Measurements from ENCODE around the gene POLR1H.

The POLR1H gene

DNA sequence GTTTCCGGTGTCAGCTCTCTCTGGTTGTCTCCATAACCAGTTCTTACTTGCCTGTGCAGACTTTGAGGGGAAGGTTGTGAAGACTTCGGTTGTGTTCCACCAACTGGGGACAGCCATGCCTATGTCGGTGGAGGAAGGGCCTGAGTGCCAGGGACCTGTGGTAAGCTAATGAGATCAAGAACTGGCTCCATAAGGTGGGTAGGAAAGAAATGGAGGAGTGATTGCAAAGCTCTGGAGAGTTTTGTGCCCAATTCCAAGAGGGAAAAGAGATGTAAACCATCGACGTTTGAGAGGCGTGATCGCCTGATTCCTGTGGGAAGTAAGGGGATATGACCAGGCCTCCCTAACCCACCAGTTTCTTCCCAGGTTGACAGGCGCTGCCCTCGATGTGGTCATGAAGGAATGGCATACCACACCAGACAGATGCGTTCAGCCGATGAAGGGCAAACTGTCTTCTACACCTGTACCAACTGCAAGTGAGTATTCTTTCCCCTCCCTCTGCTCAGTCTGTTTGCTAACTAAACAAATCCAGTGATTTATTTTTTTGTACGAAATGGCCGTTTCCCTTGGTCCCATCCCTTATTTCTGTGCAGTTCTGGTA is 893 bp downstream of the POLR1H start:
- no peak for DNase-seq (ENCODE audit: low read depth in 4 of 4, low spot score in 1 of 4)

DNA sequence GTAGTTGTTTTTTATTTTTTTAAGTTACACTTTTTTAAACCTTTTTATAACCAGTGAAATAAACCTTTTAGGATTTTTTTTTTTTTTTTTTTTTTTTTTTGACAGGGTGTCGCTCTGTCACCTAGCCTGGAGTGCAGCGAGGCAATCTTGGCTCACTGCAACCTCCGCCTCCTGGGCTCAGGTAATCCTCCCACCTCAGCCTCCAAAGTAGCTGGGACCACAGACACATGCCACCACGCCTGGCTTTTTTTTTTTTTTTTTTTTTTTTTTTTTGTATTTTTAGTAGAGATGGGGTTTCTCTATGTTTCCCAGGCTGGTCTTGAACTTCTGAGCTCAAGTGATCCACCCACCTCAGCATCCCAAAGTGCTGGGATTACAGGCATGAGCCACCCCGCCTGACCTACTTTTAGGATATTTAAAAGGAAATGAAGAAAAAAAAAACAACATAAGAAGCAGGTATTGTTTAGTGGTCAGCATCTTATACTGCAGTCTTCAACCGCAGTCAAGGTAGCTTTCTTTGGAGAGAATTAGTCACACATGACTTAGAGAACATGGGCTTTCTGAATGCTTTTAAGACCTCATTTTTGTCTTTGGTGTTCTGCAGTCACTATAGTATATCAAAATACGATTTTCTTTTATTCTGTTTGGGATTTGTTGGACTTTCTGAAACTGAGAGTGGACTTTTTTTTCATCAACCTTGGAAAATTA is 1.6 kb downstream of the POLR1H start:
- no peak for DNase-seq (ENCODE audit: low read depth in 4 of 4, low spot score in 1 of 4)

DNA sequence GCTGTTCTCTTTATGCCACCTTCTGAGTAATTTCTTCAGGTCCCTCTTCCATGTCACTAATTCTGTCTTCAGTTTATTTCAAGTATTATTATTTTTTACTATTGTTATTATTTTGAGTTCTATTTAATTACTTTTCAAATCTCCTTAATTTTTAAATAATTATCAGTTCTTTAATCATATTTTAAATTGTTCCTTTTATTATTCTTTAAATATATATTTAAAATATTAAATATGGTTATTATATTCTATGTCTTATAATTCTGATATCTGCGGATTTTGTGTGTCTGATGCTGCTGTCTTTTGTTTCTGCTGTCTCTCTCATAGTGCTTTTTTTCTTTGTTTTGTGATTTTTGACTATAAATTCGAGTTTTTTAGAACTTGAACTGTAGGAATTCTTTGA is 2.2 kb downstream of the POLR1H start:
- no peak for DNase-seq (ENCODE audit: low read depth in 4 of 4, low spot score in 1 of 4)

DNA sequence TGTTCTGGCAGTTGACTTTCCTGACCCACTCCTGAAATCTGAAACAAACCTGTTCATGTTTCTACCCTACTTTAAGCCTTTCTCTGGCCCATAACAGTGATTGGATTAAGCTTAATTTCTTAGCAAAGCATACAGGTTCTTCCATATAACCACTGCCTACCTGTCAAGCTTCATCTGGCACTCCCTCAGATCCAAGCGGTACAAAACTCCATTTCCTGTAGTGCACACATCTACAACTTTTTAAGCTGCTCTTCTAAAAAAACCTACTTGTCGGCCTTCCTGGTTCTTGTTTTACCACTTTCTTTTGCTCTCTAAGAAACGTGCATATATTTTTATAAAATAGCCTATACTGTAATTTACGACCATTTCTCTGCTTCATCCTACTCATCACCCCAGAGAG is 5.0 kb downstream of the POLR1H start:
- no peak for DNase-seq (ENCODE audit: low read depth in 4 of 4, low spot score in 1 of 4)

DNA sequence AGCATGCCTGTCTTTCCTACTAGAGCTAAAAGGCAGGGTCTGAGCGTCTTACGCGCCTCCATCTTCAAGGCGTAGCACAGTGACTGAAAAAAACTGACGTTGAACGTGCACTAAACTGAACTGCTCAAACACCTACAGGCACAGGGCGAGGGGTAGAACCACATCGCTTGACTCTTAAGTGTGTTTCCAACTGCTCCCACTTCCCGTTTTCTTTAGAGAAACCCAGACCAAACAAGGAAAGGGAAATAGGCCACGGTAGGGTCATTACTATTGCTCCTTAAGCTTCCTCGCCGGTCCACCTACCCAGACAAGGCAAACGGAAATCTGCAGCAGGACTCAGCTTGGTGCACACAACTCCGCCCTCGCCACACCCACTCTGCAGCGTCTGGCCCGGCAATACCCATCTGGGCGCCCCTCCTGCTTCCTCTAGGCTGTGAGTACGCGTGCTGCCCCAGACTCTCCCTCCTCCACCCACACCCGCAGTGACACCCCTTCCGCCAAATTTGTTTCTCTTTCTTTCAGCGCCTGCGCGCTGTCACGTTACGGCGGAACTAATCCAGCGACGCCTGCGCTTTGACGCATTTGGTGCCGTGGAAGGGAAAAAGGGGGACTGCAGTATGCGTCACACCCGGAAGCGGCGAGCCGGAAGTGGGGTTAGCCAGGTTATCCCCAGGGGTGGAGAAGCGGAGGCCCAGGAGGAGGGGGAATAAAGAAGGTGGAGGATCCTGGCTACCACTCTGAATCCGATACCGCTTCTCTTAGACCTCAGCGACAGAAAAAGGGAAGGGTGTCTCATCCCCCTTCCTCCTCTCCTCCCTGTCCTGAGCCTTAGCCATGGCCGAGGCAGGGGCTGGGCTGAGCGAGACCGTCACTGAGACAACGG is 5.8 kb downstream of the POLR1H start, which contains the start of gene PPP1R11:
TSS of gene PPP1R11 (plus strand) at position 622 of the 883 bp plus-strand sequence. CDS start at position 835, 213 bp downstream.
- peak; percentile 94 to 98 (median 96) for DNase-seq (ENCODE audit: low read depth in 4 of 4, low spot score in 1 of 4)

DNA sequence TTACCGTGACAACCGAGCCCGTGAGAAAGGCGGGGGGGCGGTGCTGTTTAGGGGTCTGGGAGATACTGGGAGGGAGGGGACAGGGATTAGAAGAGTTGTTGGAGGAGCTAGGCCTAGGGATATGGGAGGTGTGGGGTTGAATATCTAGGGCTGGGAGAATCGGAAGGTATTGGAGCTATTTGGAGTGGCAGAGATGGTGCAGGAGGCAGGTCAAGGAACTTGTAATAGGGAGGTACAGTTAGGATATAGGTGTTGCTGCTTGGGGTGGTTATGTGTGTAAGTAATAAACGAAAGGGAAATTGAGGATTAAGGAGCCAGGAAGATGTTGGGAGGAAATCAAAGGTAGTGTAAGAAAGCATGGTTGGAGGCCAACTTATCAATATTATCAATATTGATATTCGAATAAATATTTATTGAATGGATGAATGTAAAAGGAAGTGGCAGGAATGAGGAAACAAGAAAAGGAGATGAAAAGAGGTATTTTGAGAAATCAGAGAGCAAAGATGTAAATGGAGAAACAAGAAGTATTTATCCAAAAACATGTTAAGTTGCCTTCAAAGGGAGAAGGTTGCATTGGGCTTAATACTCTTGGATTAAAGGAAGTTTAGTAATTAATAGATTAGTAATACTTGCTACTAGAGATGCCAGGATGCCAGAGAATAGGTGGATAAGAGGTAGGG is 6.5 kb downstream of the POLR1H start:
- DNase-seq (ENCODE audit: low read depth in 4 of 4, low spot score in 1 of 4), result no peak

DNA sequence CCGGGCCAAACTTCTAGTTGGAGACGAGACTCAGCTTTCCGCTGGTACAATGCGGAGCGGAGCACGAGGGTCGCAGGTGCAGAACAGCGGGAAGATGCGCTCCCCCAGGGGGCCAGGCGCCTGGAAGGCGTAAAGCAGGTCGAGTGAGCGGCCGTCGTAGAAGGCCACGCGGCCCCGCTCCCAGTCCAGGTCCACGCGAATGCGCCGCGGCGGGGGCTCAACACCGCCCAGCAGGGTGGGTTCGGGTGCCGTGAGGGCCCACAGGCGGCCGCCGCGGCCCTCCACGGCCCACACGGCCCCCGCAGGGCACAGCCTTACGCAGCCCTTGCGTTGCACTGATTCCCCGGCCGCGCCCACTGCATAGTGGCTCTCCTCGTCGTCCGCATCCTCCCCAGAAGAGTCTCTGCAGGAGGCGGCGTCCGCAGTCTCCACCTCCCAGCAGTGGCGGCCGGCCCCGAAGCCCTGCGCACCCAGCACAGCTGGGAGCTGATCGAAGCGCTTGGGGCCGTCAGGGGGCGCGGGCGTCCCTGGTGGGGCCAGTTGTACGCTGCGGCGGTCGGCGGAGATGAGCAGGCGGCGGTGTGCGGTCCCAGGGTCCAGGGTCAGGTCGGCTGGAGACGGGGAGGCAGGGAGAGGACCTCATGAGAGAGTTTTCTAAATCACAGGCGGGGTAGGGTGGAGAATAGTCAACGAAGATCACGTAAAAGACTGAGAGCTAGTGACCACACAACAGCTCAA is 10.2 kb downstream of the POLR1H start:
- no peak for DNase-seq (ENCODE audit: low read depth in 4 of 4, low spot score in 1 of 4)

DNA sequence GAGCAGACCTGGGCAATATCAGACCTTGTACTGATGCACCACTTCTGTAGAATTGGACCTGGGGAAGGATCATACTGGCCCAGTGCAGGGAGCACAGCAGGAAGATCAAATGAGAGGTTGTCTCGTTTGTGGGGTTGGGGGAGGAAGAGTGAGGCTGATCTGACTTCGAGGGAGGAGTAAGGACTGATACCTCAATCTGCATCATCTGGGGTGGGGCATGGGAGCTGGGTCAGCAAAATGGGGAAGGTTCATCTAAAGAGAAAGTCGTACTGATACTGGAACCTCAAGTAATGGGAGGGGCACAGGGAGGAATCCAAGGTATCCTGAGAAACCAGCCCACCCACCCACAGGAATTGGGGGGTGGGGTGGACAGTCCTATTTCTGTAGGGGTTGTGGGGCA is 10.8 kb downstream of the POLR1H start:
- no peak for DNase-seq (ENCODE audit: low read depth in 4 of 4, low spot score in 1 of 4)

DNA sequence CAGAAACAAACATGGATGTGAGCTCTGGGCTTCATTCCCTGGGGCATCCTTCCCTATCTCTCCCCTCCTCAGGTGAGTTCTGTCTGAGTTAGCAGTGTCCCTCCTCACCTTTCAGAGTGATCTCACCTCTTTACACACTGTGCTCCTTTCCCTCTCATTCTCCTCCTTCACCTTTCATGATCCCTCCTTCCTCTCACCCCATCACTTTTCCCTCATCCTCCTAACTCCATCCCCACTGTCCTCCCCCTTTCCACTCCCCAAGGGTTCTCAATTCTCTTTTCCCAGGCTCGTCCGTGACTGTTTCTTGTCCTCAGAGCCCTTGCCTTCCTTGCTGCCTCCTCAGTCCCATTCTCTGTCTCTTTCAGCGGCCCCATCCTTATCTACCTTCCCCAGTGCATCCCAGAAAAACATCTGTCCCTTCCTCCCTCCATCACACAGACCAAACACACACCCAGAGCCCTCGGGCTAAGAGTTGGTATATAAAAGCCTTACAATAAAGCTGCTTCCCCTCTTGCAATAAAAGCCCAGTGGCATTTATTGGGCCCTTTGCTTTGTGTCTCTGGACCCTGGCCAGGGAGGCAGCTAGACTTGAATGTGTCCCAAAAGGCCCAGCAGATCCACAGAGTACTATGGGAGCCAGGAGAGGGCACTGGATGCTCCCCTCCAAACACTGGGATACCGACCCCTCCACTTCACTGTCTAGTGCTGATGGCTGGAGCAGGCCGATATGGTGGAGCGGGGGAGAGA is 12.6 kb downstream of the POLR1H start:
- DNase-seq (ENCODE audit: low read depth in 4 of 4, low spot score in 1 of 4), result no peak

DNA sequence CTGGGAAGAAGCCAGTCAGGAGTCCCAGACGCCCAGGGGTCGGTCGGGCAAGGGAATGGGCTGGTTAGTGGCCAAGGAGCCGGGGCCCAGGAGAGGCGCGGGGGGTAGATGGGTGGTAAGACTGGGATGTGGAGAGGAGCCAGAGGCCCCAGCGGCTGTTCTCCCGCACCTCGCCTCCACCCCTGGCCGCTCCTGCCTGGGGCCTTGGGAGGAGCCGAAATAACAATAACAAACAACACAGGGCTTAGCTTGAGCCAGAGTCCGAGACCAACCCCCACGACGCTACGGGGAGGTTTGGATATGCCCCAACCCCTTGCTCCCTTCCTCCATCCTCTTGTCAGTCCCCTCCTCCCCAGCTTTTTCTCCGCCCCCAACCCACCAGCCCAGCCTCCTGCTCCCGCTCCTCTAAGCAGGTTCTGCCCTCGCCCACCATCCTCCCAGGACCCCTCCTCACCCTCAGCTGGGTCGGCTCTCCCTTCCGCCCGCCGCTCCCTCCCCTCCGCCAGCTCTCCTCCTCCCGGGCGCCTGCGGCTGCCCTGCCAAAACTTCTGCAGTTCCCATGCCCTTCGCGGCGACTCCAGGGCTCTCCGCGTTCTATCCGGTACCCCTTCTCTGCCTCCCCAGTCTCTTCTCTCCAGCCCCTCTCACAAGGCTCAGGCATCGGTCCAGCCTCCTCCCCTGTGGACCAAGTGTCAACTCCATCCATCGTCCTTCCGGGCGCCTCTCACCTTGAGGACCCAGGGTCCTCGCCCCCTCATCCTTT is 13.4 kb downstream of the POLR1H start:
- no peak for DNase-seq (ENCODE audit: low read depth in 4 of 4, low spot score in 1 of 4)

DNA sequence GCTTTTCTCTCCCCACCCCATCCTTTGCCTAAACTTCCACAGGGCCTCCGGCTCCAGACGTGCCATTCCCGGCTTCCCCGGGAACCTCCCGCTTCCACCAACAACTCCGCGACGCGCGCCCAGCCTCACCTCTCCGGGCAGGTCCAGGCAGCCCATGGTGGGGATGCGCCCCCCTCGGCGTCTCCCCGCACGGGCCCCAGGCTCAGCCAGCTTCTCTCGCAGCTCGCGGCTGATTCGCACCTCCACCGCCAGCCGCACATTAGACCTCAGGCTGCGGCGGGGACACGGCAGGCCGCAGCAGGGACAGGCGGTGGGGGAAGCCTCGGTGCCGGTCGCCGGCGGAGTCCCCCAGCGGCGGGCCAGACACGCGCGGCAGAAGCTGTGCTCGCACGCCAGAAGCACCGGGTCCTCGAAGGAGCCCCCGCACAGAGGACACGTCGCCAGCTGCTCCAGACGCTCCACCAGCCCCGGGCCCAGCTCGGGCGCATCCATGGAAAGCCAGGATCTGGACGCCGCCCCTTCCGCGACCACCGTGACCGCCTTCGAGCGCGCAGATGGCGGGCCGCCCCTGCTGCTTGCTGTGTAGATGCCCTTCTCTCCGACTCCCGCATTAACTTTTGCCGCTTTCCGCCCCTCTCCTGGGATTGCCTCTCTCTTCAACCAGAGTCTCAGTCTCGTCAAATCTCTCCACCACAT is 14.2 kb downstream of the POLR1H start, which contains the start of gene RNF39:
TSS of gene RNF39 (minus strand) at position 676 of the 696 bp plus-strand sequence. CDS start at position 492, 184 bp downstream.
- DNase-seq (ENCODE audit: low read depth in 4 of 4, low spot score in 1 of 4), result no peak

DNA sequence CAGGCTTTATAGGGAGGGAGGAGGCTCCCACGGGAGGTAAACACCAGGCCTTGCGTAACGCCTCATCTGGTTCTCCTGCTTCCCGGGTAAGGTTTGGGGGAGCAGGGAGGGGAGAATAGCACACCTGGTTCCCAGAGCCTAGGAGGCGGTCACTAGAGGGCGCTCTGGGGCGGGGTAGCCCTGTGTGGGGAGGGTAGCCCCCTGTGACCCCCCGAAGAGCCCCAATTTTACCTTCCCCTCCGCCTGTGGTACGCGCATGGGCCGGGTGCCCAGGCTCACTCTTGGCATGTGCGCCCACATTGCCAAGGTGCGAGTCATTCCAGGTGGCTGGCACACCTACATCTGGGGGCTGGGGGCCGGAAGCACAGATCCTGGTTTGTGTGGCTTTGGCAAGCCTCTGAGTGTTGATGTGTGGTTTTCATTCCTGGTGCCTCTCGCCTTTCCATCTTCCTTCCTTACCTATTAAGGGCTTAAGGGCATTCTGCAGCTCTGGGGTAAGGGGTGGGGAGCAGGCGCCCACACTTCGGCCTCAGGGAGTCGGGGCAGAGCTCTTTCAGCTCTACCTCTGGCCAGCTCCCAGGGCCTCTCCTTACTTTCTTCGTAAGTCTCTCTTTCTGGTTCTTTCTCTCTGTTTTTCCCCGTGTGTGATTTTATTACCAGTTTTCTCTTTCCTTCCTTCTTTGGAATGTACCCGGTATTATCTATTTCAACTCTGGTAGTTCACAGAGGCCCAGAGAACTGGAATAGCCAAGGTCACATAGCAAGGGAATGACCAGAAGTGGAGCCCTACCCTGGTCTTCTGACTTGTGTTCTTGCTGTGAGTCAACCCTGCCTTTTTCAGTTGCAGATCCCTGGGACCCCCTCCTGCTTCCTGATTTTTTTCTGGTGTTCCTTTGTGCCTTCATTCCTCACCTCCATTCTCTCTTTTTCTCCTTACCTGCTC is 15.0 kb downstream of the POLR1H start:
- DNase-seq (ENCODE audit: low read depth in 4 of 4, low spot score in 1 of 4), result no peak

DNA sequence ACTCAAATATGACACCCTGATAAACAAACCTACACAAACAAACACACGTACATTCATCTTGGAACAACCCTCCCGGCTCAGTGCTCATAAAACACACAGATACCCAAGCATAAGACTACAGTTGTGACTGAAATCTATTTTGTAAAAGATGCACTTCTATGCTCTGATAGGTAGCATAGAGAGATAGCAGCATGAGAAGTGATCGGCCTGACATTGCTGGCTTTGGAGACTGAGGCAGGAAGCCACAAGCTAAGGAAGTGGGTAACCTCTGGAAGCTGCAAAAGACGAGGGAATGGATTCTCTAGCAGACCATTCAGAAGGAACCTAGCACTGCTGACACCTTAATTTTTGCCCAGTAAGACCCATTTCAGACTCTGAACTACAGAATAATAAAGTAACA is 16.2 kb downstream of the POLR1H start:
- DNase-seq (ENCODE audit: low read depth in 4 of 4, low spot score in 1 of 4), result no peak

DNA sequence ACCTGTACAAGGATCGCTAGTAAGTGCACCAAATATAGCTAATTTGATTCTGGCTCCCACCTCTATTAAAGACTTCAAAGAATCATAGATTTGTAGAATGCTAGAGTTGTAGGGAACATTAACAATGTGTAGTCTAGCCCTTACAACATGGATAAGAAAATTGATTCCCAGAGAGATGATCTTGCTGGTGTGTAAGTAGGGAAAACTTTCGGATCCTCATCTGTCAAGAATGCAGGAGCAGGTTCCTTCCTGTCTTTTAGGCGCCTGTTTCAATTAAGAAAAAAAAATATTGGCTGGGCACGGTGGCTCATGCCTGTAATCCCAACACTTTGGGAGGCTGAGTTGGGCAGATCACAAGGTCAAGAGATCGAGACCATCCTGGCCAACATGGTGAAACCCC is 26.8 kb downstream of the POLR1H start:
- no peak for DNase-seq (ENCODE audit: low read depth in 4 of 4, low spot score in 1 of 4)

DNA sequence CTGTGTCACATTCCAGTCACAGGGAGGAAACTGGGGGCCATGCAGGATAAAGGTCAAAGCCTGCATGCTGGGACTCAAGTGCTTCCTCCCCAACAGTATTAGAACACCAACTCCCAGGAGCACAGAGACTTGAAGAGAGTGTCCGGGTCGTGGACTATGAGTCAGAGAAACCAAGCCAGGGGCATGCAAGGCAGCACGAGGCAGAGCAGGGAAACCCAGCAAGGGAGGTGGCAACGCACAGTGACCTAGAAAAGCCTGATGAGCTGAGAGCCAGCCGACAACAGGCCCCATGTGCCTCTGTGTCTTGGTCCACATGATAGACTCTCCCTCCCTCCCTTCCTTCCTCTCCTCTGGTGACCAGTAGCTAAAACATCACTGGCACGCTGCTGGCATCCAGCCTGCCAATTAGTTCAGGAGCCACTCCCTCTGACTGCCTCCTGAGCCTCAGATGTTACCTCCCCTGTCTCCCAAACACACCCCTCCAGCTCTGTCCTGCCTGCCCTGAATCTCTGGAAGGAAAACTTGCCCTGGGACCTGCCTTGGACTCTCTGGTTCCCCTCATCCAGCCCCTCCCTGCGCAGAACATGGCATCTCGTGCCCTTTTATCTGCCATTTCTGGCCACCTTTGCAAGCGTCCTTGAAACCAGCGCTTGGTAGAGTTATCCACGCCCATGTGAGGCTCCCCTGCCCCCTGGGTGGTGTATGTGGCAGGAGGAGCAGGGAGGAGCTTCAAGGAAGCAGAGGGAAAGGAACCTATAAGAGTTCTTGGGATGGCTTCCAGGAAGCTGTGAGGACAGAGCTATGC is 30.7 kb downstream of the POLR1H start:
- no peak for DNase-seq (ENCODE audit: low read depth in 4 of 4, low spot score in 1 of 4)

DNA sequence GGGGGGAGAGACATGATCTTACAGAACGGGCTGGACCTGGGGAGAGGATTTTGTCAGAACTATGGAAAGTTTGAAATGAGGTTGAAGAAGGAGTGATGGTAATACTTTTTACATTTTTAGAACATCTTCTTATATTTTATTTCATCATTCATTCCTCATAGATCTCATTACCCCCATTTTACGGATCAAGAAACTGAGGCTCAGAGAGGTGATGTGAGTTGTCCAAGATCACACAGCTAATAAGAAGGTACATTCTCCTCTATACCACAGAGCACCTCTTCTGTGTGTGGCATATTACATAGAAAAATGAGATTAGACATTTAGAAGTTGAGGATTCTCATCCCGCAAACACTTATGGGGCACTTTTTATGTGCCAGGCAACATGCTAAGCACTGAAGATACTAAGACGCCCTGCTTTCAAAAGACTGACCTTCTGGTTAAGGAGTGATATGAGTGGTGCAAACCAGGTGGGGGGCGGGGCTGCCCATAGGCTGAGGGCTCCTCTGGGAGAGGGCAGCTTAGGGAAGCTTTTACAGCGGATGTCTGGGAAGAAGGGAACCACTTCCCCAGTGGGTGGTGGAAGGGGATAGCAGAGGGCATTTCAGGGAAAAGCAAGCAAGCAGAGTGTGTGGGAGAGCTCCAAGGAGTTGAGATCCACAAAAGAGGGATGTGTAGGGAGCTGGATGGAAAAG is 31.9 kb downstream of the POLR1H start:
- no peak for DNase-seq (ENCODE audit: low read depth in 4 of 4, low spot score in 1 of 4)
